GM21619 (cell line): ENCODE measurements around the gene CLBA1.

Experiments
- ATAC-seq: cut with Tn5 transposase; IDR thresholded peaks from one replicate; pipeline ENCODE4 v1.9.1; 2021; ENCODE audit not compliant: unreplicated experiment

Gene CLBA1

DNA sequence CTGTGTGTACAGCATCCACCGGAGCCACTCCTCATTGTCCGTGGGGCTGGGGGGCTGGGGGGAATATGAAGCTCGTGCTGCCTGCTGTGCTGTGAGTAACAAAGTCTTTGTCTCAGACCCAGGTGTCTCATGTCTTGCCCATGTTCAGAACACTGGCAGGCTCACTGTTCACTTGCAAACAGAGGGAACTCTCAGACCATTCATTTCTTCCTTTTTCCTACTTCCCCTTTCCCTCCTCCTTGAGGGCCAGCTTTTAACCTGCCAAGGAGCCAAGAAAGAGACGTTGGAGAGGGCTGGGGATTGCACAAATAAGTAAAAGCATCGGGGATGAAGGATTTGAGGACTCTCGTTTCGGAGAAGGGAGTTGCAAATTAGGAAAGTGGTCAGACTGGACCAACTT, 58.1 kb downstream of the CLBA1 start:
- no peak for ATAC-seq
